ENCODE measurements around the gene KRT74.

DNA sequence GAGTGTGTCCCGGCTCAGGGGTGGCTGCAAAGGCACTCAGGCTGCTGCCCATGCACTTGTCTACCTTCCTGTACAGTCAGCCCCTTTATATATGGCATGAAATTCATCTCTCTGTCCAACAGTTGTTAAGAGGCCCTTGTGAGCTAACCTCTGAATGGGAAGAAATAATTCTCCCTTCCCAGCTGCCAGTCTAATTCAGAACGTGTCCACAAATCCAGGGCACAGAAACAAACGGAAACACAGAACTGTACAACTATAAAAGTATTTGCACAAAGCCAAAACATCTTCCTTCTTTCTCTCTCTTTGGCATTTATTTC is 54.3 kb downstream of the KRT74 start:
- TF ChIP-seq RAD21 (conservative IDR thresholded peaks at IDR 0.05 in 1 of 2, IDR thresholded peaks at IDR 0.05 in 1 of 2): no peak
- no peak for TF ChIP-seq FOSL2 (IDR thresholded peaks at IDR 0.05)
- no peak for TF ChIP-seq FOSL2 (CRISPR knock-in tag; IDR thresholded peaks at IDR 0.05)
- TF ChIP-seq, protein P1, sequence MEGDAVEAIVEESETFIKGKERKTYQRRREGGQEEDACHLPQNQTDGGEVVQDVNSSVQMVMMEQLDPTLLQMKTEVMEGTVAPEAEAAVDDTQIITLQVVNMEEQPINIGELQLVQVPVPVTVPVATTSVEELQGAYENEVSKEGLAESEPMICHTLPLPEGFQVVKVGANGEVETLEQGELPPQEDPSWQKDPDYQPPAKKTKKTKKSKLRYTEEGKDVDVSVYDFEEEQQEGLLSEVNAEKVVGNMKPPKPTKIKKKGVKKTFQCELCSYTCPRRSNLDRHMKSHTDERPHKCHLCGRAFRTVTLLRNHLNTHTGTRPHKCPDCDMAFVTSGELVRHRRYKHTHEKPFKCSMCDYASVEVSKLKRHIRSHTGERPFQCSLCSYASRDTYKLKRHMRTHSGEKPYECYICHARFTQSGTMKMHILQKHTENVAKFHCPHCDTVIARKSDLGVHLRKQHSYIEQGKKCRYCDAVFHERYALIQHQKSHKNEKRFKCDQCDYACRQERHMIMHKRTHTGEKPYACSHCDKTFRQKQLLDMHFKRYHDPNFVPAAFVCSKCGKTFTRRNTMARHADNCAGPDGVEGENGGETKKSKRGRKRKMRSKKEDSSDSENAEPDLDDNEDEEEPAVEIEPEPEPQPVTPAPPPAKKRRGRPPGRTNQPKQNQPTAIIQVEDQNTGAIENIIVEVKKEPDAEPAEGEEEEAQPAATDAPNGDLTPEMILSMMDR (IDR thresholded peaks at IDR 0.05): no peak
- no peak for TF ChIP-seq POLR2A (IDR thresholded peaks at IDR 0.05; ENCODE audit: low read length)
- no peak for TF ChIP-seq CHD2 (IDR thresholded peaks at IDR 0.05; ENCODE audit: low read length, partially characterized antibody)
- no peak for TF ChIP-seq GATA3 (IDR thresholded peaks at IDR 0.05; ENCODE audit: borderline replicate concordance)

Measured in A549 (cell line).